Measurements from ENCODE around the gene DERL3. TPM values are rescaled to one million over a fixed set of nuclear protein-coding genes. Genes with fewer than 3 reads are reported as not detected.

DERL3 gene
- total and polyA plus RNA-seq, 2 experiments from 2014 or later, result 13.6 to 19.5 TPM

GRCh38 chr22:23790819-23791737 is 47.7 kb downstream of the DERL3 start (continued):
- no peak for TF ChIP-seq ZNF462 (CRISPR knock-in tag; IDR thresholded peaks at IDR 0.05)
- no peak for TF ChIP-seq ETS1 (IDR thresholded peaks at IDR 0.05)
- no peak for TF ChIP-seq ZNF114 (CRISPR knock-in tag; IDR thresholded peaks at IDR 0.05)

- H3K27ac Mint-ChIP-seq, result no peak overlapping the region
- Histone ChIP-seq H3F3A (replicated peaks; ENCODE audit: low read depth) (0 out of 2 replicates have a peak, but pooled peaks cover 17% of the 10 kb centered on the region), H3K9me2 (ENCODE audit: insufficient read depth) (no peaks in the 10 kb centered on the region), H3K27me3 (ENCODE audit: insufficient read depth) (no peaks in the 10 kb centered on the region), H3K27ac (ENCODE audit: low read depth) (no peak overlapping the region), H2AFZ (no peak overlapping the region), H3K4me2 (peak overlapping the region; percentile 97), H3K4me1 (ENCODE audit: insufficient read depth) (peaks cover 27% of the 10 kb centered on the region), H3K4me3 (no peak overlapping the region), H3K36me3 (ENCODE audit: insufficient read depth) (peaks cover 7% of the 10 kb centered on the region; the same call in 1 of the 2 replicates), H4K20me1 (replicated peaks; ENCODE audit: insufficient read depth) (peaks cover 34% of the 10 kb centered on the region), H3K79me2 (replicated peaks; ENCODE audit: insufficient read depth) (peaks cover 63% of the 10 kb centered on the region)
- no peak for TF ChIP-seq STAT1 (IDR thresholded peaks at IDR 0.05; ENCODE audit: unreplicated experiment)
- TF ChIP-seq NANOG (IDR thresholded peaks at IDR 0.05; ENCODE audit: borderline replicate concordance), result no peak
- peak; percentile 13 to 34; a peak in 2 of 4 replicates for TF ChIP-seq CTCF (conservative IDR thresholded peaks at IDR 0.05; ENCODE audit: low read depth in 2 of 2)
- TF ChIP-seq CREB1 (CRISPR knock-in tag; IDR thresholded peaks at IDR 0.05; ENCODE audit: low read depth), result no peak
- TF ChIP-seq REST (IDR thresholded peaks at IDR 0.05; ENCODE audit: unreplicated experiment), result no peak
- peaks cover 35% of the 10 kb centered on the region for H3K36me3 Mint-ChIP-seq (ENCODE audit: low read depth)
- H3K9me3 Mint-ChIP-seq, result no peaks in the 10 kb centered on the region
- H3K27me3 Mint-ChIP-seq (ENCODE audit: insufficient read depth, low read depth, poor library complexity), result peaks cover 6% of the 10 kb centered on the region
- ATAC-seq, result peak; percentile 13
- H3K4me3 Mint-ChIP-seq, result peak overlapping the region; percentile 18
- peaks cover 26% of the 10 kb centered on the region for H3K4me1 Mint-ChIP-seq
- DNase-seq (ENCODE audit: low spot score), result no peak
These were observed 49.2 kb downstream of the DERL3 start for GRCh38 chr22:23789638-23790037.

Data from GM23338 (cell line).